ENCODE data around the gene CDK5. TPM values are rescaled to one million over a fixed set of nuclear protein-coding genes. Genes with fewer than 3 reads are reported as not detected.

CDK5 gene
- total RNA-seq, 1 experiment from 2014 or later: 23.5 TPM

- Mint-ChIP-seq H3K27me3 (ENCODE audit: unreplicated experiment) (no peaks in the 10 kb centered on the region), H3K4me3 (ENCODE audit: low read depth, unreplicated experiment) (no peak overlapping the region), H3K27ac (ENCODE audit: unreplicated experiment) (no peak overlapping the region), H3K4me1 (ENCODE audit: low read depth, unreplicated experiment) (peaks cover 1% of the 10 kb centered on the region), H3K36me3 (ENCODE audit: insufficient read depth, unreplicated experiment) (peaks cover 61% of the 10 kb centered on the region), H3K9me3 (ENCODE audit: low read depth, unreplicated experiment) (no peaks in the 10 kb centered on the region)
- BruUV-seq (replicated peaks): no TSS peak
- intact Hi-C loops (cut with micrococcal nuclease; ENCODE audit: unreplicated experiment): no loop called here
- DNase-seq: peak; percentile 60
- CTCF ChIA-PET: no interaction called here
- no peak for TF ChIP-seq CTCF (IDR thresholded peaks at IDR 0.05; ENCODE audit: unreplicated experiment)
These were observed 19.4 kb upstream of the CDK5 start for GRCh38 chr7:151076863-151077704.

- no peak for DNase-seq
- Mint-ChIP-seq H3K27me3 (ENCODE audit: unreplicated experiment) (no peaks in the 10 kb centered on the region), H3K27ac (ENCODE audit: unreplicated experiment) (peak overlapping the region; percentile 72), H3K9me3 (ENCODE audit: low read depth, unreplicated experiment) (no peaks in the 10 kb centered on the region), H3K4me1 (ENCODE audit: low read depth, unreplicated experiment) (no peaks in the 10 kb centered on the region), H3K36me3 (ENCODE audit: insufficient read depth, unreplicated experiment) (peaks cover 60% of the 10 kb centered on the region), H3K4me3 (ENCODE audit: low read depth, unreplicated experiment) (no peak overlapping the region)
- BruUV-seq (replicated peaks): TSS peak; percentile 75
- intact Hi-C loops (cut with micrococcal nuclease; ENCODE audit: unreplicated experiment): no loop called here
- CTCF ChIA-PET: no interaction called here
- no peak for TF ChIP-seq CTCF (IDR thresholded peaks at IDR 0.05; ENCODE audit: unreplicated experiment)
These were observed 18.3 kb upstream of the CDK5 start for GRCh38 chr7:151075978-151076426.

- no TSS peak for BruUV-seq (replicated peaks)
- Mint-ChIP-seq H3K36me3 (ENCODE audit: insufficient read depth, unreplicated experiment) (peaks cover 60% of the 10 kb centered on the region), H3K27me3 (ENCODE audit: unreplicated experiment) (no peaks in the 10 kb centered on the region), H3K4me3 (ENCODE audit: low read depth, unreplicated experiment) (no peak overlapping the region), H3K4me1 (ENCODE audit: low read depth, unreplicated experiment) (no peaks in the 10 kb centered on the region), H3K9me3 (ENCODE audit: low read depth, unreplicated experiment) (no peaks in the 10 kb centered on the region), H3K27ac (ENCODE audit: unreplicated experiment) (peak overlapping the region; percentile 72)
- no peak for TF ChIP-seq CTCF (IDR thresholded peaks at IDR 0.05; ENCODE audit: unreplicated experiment)
- CTCF ChIA-PET: no interaction called here
- DNase-seq: no peak
- intact Hi-C loops (cut with micrococcal nuclease; ENCODE audit: unreplicated experiment): no loop called here
These were observed 17.9 kb upstream of the CDK5 start for GRCh38 chr7:151075662-151075971.

GRCh38 chr7:151074817-151075661 is 17.3 kb upstream of the CDK5 start:
- CTCF ChIA-PET: no interaction called here
- H3K9me3 Mint-ChIP-seq (ENCODE audit: low read depth, unreplicated experiment): no peaks in the 10 kb centered on the region
- TF ChIP-seq CTCF (IDR thresholded peaks at IDR 0.05; ENCODE audit: unreplicated experiment): no peak
- no peaks in the 10 kb centered on the region for H3K27me3 Mint-ChIP-seq (ENCODE audit: unreplicated experiment)
- peaks cover 55% of the 10 kb centered on the region for H3K36me3 Mint-ChIP-seq (ENCODE audit: insufficient read depth, unreplicated experiment)
- intact Hi-C loops (cut with micrococcal nuclease; ENCODE audit: unreplicated experiment): no loop called here
- H3K4me1 Mint-ChIP-seq (ENCODE audit: low read depth, unreplicated experiment): no peaks in the 10 kb centered on the region
- no TSS peak for BruUV-seq (replicated peaks)
- H3K4me3 Mint-ChIP-seq (ENCODE audit: low read depth, unreplicated experiment): no peak overlapping the region
- peak overlapping the region; percentile 72 for H3K27ac Mint-ChIP-seq (ENCODE audit: unreplicated experiment)
- DNase-seq: no peak

Data from Calu3 (cell line).